GM23248 (cell line): ENCODE data around the gene MPPED2. TPM values are rescaled to one million over a fixed set of nuclear protein-coding genes. Genes with fewer than 3 reads are reported as not detected.

Experiments used
- DNase-seq: peaks from one replicate; pipeline ENCODE4 v3.0.0-alpha.2; 2015
- H2AFZ ChIP-seq: fragments of 200-600 bp; sonication (generic); 2 replicates; pipeline ENCODE4 v1.6.1; 2016; ENCODE audit warnings: antibody characterized with exemption
- H3F3A ChIP-seq: fragments of 200-600 bp; sonication (generic); 2 replicates; pipeline ENCODE4 v1.6.1; 2016; ENCODE audit warnings: mild to moderate bottlenecking, antibody characterized with exemption, mixed run types; ENCODE audit not compliant: insufficient read depth
- H3K27ac ChIP-seq: fragments of 200-600 bp; sonication (generic); 2 replicates; pipeline ENCODE4 v1.5.1; 2016; ENCODE audit warnings: mild to moderate bottlenecking
- H3K27me3 ChIP-seq: fragments of 200-600 bp; sonication (generic); replicated peaks from 2 replicates; pipeline ENCODE4 v1.6.1; 2016; ENCODE audit warnings: mild to moderate bottlenecking; ENCODE audit not compliant: insufficient read depth
- H3K36me3 ChIP-seq: fragments of 200-600 bp; sonication (generic); 2 replicates; pipeline ENCODE4 v1.6.1; 2016; ENCODE audit warnings: low read depth, mild to moderate bottlenecking
- H3K4me1 ChIP-seq: fragments of 200-600 bp; sonication (generic); 2 replicates; pipeline ENCODE4 v1.6.1; 2016; ENCODE audit warnings: mild to moderate bottlenecking; ENCODE audit not compliant: insufficient read depth
- H3K4me2 ChIP-seq: fragments of 200-600 bp; sonication (generic); one replicate; pipeline ENCODE4 v1.6.1; 2016; ENCODE audit warnings: mild to moderate bottlenecking; ENCODE audit not compliant: unreplicated experiment
- H3K4me3 ChIP-seq: fragments of 200-600 bp; sonication (generic); 2 replicates; pipeline ENCODE4 v1.5.1; 2016; ENCODE audit warnings: mild to moderate bottlenecking
- H3K79me2 ChIP-seq: fragments of 200-600 bp; sonication (generic); 2 replicates; pipeline ENCODE4 v1.6.1; 2016; ENCODE audit warnings: mild to moderate bottlenecking; ENCODE audit not compliant: insufficient read depth
- H3K9ac ChIP-seq: fragments of 200-600 bp; sonication (generic); 2 replicates; pipeline ENCODE4 v1.6.1; 2016; ENCODE audit warnings: mild to moderate bottlenecking
- H3K9me2 ChIP-seq: fragments of 200-600 bp; sonication (generic); 2 replicates; pipeline ENCODE4 v1.6.1; 2016; ENCODE audit warnings: mixed run types, mild to moderate bottlenecking, moderate library complexity; ENCODE audit not compliant: insufficient read depth
- H3K9me3 ChIP-seq: fragments of 200-600 bp; sonication (generic); one replicate; pipeline ENCODE4 v1.6.1; 2017; ENCODE audit warnings: low read depth
- H4K20me1 ChIP-seq: fragments of 200-600 bp; sonication (generic); 2 replicates; pipeline ENCODE4 v1.6.0; 2016; ENCODE audit not compliant: insufficient read depth
- EZH2 ChIP-seq: fragments of 200-600 bp; sonication (generic); IDR thresholded peaks from 2 replicates; pipeline ENCODE4 v1.6.1; 2018; ENCODE audit warnings: antibody characterized with exemption, mild to moderate bottlenecking; ENCODE audit not compliant: insufficient read depth, poor library complexity, severe bottlenecking
- EZH2phosphoT487 ChIP-seq: fragments of 200-600 bp; sonication (generic); IDR thresholded peaks from 2 replicates; pipeline ENCODE4 v1.6.1; 2018; ENCODE audit warnings: antibody characterized with exemption, moderate library complexity, mild to moderate bottlenecking, low read depth; ENCODE audit not compliant: insufficient read depth
- WGBS, 2 experiments: methylation state at CpG; one replicate each; pipeline ENCODE4 v1.1.6; 2015 to 2017; ENCODE audit warnings: low lambda C conversion rate in 2 of 2, low coverage in 1 of 2; ENCODE audit errors: missing lambda C conversion rate in 2 of 2; 5-methylcytosine and 5-hydroxymethylcytosine counted together
- in situ Hi-C: fragments of 300-500 bp; cut with MboI; formaldehyde crosslinking; loops from 2 replicates; pipeline ENCODE4 v1.15.0; 2020
- polyA plus RNA-seq: library from polyadenylated mRNA; unstranded; fragments of >200 nt; fragmentation: Nextera tagmentation; extraction: Ambion mirVana; gene quantifications from 2 replicates; pipeline ENCODE4 v1.2.1, GENCODE V29; 2016
- total RNA-seq: library from RNA; depleted of rRNA; stranded (reverse); fragments of >200 nt; shearing (Covaris generic); gene quantifications from 2 replicates; pipeline ENCODE4 v1.2.3, GENCODE V29; 2014

Gene MPPED2
- total and polyA plus RNA-seq, 2 experiments from 2014 or later, result not detected

DNA sequence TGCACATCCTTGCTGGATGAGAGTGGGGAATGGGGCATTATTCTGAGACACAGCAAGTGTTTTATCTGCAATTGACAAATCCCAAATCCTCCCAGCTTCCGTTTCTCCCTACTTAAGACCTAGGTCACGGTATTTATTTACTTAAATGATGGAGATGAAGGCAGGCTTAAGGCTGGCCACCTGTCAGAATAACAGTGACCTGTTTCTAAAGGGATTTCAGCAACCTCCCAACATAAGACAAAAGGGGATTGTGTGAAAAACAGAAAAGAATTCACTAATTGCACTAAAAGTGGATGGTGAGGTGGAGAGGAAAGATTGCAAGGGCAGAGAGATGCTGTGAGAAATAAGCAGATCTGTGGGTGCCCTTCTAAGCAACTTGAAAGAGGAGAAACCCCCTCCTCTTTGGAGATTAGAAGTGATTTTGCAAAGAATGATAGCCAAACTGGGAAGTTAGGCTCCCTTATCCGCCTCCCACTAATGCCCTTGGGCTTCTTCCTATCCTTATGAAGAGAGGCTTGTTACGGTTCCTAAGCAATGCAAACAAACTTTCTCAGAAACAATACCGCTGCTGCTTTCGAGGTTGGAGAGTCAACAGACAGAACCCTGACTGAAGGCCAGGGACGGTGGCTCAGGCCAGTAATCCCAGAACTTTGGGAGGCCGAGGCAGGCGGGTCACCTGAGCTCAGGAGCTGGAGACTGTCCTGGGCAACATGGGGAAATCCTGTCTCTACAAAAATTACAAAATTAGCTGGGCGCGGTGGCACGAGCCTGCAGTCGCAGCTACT lies 179.0 kb downstream of the MPPED2 start:
- in situ Hi-C loops, result no loop called here
- TF ChIP-seq EZH2phosphoT487 (no peak), EZH2 (no peak)
- DNase-seq, result no peak
- no peak overlapping the region for H2AFZ ChIP-seq
- no peaks in the 10 kb centered on the region for H4K20me1 ChIP-seq
- WGBS, 2 experiments, result 56 to 57% methylated on average over 13 of the region's 13 CpGs
- no peak overlapping the region for H3K4me2 ChIP-seq
- H3K36me3 ChIP-seq, result no peaks in the 10 kb centered on the region
- H3K4me3 ChIP-seq, result no peak overlapping the region
- no peaks in the 10 kb centered on the region for H3K4me1 ChIP-seq
- no peak overlapping the region for H3K9ac ChIP-seq
- H3F3A ChIP-seq, result no peaks in the 10 kb centered on the region
- H3K9me2 ChIP-seq, result no peaks in the 10 kb centered on the region
- no peaks in the 10 kb centered on the region for H3K27me3 ChIP-seq
- no peaks in the 10 kb centered on the region for H3K9me3 ChIP-seq
- no peaks in the 10 kb centered on the region for H3K79me2 ChIP-seq
- no peak overlapping the region for H3K27ac ChIP-seq

DNA sequence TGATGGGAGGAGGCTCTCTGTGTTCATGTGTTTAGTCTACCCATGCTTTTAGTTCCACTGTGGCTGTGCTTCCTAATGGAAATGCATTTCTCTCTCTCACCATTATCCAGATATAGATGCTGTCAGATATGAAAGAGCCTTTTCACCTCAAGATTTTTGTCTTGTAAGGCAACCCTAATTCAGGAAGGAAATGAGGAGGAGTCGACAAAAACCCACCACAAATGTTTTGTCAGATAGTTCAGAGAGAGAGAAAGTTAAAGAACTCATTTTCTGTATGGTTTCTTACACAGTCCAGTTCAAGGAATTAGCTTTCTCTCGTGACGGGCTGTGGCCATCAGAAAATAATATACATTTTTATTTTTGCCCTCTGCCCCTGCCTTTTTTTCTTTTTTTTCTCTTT lies 180.8 kb downstream of the MPPED2 start:
- Histone ChIP-seq H3F3A (no peaks in the 10 kb centered on the region), H3K4me2 (no peak overlapping the region), H3K36me3 (no peaks in the 10 kb centered on the region), H3K4me1 (no peaks in the 10 kb centered on the region), H3K4me3 (no peak overlapping the region), H3K27ac (no peak overlapping the region), H3K9me2 (no peaks in the 10 kb centered on the region), H2AFZ (no peak overlapping the region), H3K9me3 (no peaks in the 10 kb centered on the region), H4K20me1 (no peaks in the 10 kb centered on the region), H3K9ac (no peak overlapping the region), H3K79me2 (no peaks in the 10 kb centered on the region), H3K27me3 (no peaks in the 10 kb centered on the region)
- WGBS, 2 experiments, result 24 to 29% methylated on average over 3 of the region's 3 CpGs
- TF ChIP-seq EZH2 (no peak), EZH2phosphoT487 (no peak)
- in situ Hi-C loops, result no loop called here
- no peak for DNase-seq

DNA sequence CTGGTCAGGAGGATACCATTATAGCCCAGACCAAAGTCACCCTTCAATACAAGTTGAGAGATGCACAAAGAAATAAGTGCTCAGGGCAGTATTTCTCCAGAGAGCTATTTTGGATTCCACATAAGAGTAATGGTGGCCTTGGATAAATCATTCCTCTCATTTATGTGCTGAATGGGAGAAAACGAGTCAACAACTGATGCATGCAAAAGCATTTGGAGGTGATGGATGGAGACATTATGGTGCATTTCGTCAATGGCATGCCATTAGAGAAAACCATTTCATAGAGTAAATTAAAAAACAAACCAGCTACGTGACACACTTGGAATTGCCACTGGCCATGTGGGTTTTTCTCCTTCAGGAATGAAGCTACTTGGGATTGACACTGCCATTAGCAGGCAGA lies 182.0 kb downstream of the MPPED2 start:
- Histone ChIP-seq H3K4me3 (no peak overlapping the region), H3K79me2 (no peaks in the 10 kb centered on the region), H3K27me3 (no peaks in the 10 kb centered on the region), H3K4me2 (no peak overlapping the region), H2AFZ (no peak overlapping the region), H4K20me1 (no peaks in the 10 kb centered on the region), H3K27ac (no peak overlapping the region), H3K9me2 (no peaks in the 10 kb centered on the region), H3K9ac (no peak overlapping the region), H3K9me3 (no peaks in the 10 kb centered on the region), H3F3A (no peaks in the 10 kb centered on the region), H3K36me3 (no peaks in the 10 kb centered on the region), H3K4me1 (no peaks in the 10 kb centered on the region)
- DNase-seq, result no peak
- TF ChIP-seq EZH2phosphoT487, result no peak
- TF ChIP-seq EZH2, result no peak
- WGBS, 2 experiments, result 14 to 15% methylated on average over 3 of the region's 3 CpGs
- in situ Hi-C loops, result no loop called here

DNA sequence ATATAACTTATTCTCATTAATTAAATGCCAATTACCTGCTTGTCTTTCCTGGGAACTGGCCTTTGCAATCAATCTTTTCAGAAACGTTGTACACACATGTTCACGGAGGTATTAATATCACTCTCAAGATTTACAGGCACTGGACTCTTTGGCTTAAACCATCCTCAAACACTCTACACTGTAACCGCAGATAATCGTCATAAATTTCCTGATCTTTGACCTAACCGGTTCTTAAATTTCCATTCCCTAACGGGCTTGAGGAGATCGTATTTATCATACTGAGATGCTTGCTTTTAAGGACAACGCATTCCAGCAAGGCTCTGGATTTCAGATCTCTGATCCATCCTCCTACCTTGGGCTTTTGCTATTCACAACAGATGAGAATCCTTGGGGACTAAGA lies 190.4 kb downstream of the MPPED2 start:
- H3K9me3 ChIP-seq, result no peaks in the 10 kb centered on the region
- no peak for DNase-seq
- no peak overlapping the region for H3K27ac ChIP-seq
- TF ChIP-seq EZH2phosphoT487 (no peak), EZH2 (no peak)
- H2AFZ ChIP-seq, result no peak overlapping the region
- H3F3A ChIP-seq, result no peaks in the 10 kb centered on the region
- H3K36me3 ChIP-seq, result no peaks in the 10 kb centered on the region
- no peak overlapping the region for H3K9ac ChIP-seq
- H3K27me3 ChIP-seq, result no peaks in the 10 kb centered on the region
- H3K79me2 ChIP-seq, result no peaks in the 10 kb centered on the region
- WGBS, 2 experiments, result 7 to 11% methylated on average over 8 of the region's 8 CpGs
- in situ Hi-C loops, result no loop called here
- no peaks in the 10 kb centered on the region for H3K9me2 ChIP-seq
- no peak overlapping the region for H3K4me3 ChIP-seq
- no peaks in the 10 kb centered on the region for H4K20me1 ChIP-seq
- H3K4me2 ChIP-seq, result no peak overlapping the region
- H3K4me1 ChIP-seq, result no peaks in the 10 kb centered on the region
